ENCODE results near the gene MBD6.

- TF ChIP-seq CTCF (IDR thresholded peaks at IDR 0.05) (no peak), POLR2A (IDR thresholded peaks at IDR 0.05) (no peak)
Measured at GRCh38 chr12:57498571-57498970, 24.1 kb upstream of the MBD6 start.

All from uterus (tissue), 2 donors.